HG02571 (cell line): Measurements from ENCODE around the gene CCDC57.

Source experiments
- ATAC-seq: cut with Tn5 transposase; IDR thresholded peaks from one replicate; pipeline ENCODE4 v1.9.1; 2021; ENCODE audit warnings: mild to moderate bottlenecking, moderate library complexity; ENCODE audit not compliant: unreplicated experiment

CCDC57 gene

GRCh38 chr17:82054351-82055022 is 158.2 kb downstream of the CCDC57 start:
- no peak for ATAC-seq

DNA sequence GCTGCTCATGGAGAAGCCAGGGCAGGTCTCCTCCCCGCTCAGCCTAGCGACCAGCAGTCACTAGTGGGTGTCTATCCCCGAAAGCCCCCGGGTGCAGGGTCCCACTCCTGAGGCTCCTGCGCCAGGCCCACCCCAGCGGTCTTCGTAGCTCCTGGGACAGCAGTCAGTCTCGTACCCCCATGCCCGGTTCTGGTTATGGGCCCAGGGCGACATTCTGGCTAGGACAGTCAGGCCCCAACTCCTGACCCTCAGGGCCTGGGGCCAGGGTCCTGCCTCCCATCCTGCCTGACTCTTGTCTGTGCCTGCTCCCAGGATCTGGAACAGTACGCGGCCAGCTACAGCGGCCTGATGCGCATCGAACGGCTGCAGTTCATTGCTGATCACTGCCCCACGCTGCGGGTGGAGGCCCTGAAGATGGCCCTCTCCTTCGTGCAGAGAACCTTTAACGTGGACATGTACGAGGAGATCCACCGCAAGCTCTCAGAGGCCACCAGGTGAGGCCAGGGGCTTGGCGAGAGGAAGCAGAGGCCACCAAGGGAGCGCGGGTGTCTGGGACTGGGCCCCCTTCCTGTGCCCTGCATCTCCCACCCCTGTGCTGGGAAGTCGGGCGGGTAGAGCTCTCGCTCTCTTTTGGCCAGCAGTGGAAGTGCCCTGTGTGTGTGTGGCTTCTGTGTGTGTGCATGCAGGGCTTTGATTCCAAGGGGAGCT is 158.9 kb downstream of the CCDC57 start:
- ATAC-seq: no peak

DNA sequence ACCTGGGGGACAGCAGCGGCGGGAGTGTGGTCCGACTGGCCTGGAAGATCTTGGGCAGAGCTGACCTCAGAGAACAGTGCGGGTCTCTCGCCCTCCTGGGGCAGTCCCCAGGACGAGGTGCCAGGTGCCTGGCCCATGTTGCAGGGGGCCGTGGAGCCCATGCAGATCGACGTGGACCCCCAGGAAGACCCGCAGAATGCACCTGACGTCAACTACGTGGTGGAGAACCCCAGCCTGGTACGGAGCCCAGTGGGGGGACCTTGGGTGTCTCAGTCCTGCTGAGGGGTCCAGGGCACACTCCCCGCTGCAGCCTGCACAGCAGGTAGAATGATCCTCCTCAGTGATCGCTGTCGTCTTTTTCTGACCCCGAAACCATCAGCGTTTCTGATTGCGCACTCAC is 159.5 kb downstream of the CCDC57 start:
- no peak for ATAC-seq

DNA sequence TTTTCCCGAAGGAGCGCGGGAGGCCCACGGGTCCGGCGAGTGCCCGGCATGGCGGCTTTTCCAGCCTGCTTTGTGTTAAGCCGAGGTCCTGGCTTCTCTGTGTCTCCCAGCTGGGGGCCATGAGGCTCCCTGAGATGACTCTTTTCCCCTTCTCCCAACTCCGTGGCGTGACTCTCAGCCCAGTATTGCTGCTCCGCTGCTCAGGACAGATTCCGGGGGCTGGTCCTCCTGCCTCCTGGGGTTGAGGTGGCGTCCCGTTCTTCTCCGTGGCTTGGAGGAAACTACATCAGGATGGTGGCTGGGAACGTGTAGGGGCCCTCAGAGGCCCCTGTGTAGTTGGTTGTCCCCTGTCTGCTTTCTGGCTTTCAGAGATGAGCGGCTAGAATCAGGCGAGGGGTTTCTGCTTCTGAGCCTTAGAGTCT is 160.0 kb downstream of the CCDC57 start:
- ATAC-seq: no peak

- no peak for ATAC-seq
These were observed 160.6 kb downstream of the CCDC57 start, which contains the start of the genes GPS1 and RFNG for GRCh38 chr17:82051776-82052637. Gene GPS1, plus strand, starts transcription at chr17:82051898. Its CDS starts 34 bp downstream, at chr17:82051932. Gene RFNG, minus strand, starts transcription at chr17:82051811. Its CDS starts 45 bp downstream, at chr17:82051766.
